Measurements from ENCODE around the gene ENDOV.
A peak's percentile ranks its signal among the peaks of the same experiment; 100 is the strongest.

The ENDOV gene

DNA sequence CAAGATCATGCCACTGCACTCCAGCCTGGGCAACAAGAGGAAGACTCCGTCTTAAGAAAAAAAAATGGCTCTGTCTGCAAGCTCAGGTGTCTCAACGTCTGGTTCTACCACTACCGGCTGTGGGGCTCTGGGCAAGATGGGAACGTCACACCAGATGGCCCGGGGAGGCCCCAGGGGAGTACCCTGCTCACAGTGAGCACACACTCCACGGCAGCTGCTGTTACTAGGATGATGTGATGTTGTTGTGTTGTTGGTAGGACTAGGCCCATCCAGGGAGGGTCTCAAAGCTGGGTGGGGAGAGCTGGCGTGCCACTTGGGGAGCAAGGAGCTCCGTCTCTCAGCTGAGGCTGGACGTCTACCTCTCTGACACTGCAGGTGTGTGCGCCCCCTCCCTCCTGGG, 70.9 kb downstream of the ENDOV start:
- peak; percentile 98 for DNase-seq (ENCODE audit: low spot score)

GRCh38 chr17:80486692-80487091, 71.7 kb downstream of the ENDOV start:
- no peak for DNase-seq (ENCODE audit: low spot score)

DNA sequence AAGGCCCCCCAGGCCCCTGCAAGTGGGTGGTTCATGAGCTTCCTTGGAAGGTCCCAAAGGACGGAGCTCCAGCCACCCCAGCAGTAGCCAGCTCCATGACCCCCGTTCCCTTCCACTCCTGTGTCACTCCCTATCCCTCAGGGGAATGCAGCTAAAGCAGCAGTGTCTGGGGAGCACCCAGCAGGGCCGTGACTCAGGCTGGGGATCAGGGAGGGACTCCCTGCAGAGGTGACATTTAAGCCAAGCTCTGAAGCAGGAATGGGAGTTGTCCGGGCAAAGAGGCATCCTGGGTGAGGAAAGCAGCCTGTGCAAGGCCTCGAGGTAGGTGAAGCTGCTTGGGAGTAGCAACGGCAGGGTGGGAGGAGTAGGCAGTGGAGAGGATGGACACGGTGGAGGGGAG, 72.5 kb downstream of the ENDOV start:
- DNase-seq (ENCODE audit: low spot score), result no peak
